ENCODE data around the gene PROP1.
A peak's percentile ranks its signal among the peaks of the same experiment; 100 is the strongest.
"Not testable (repeated sequence)": the region's sequence is repeated elsewhere in the genome, so short reads cannot be mapped to it uniquely, and the experiment has no call there.

PROP1 gene

DNA sequence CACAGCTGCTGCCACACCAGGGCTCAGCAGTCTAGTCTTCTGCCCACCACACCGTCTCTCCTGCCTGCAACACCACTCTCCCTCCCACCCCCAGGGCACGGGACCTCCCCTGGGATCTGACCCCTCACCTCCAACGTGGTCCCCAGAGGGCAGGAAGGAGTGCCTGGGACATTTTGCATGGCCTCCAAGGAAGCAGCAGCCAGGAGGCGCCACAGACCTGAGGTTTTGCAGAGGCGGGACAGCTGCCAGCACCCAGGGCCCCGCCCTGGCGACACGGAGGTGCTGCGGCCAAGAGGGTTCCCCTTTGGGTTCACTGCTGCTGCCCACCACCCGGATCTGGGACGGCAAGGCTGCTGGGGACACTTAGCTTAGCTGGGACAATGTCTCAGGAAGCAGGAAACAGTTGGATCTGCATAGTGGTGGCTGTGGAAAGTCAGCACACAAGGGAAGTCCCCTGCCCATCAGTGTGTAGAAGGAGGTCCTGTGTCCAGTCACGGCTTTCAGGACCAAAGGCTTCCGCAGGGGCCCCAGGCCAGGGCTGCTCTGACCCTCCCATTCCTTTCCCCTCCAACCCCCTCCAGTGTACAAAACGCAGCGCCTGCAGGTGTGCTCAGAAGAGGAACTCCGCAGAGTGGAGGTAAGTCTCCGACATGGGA is 13.8 kb downstream of the PROP1 start:
- peak; percentile 22 for DNase-seq (ENCODE audit: low spot score)

DNA sequence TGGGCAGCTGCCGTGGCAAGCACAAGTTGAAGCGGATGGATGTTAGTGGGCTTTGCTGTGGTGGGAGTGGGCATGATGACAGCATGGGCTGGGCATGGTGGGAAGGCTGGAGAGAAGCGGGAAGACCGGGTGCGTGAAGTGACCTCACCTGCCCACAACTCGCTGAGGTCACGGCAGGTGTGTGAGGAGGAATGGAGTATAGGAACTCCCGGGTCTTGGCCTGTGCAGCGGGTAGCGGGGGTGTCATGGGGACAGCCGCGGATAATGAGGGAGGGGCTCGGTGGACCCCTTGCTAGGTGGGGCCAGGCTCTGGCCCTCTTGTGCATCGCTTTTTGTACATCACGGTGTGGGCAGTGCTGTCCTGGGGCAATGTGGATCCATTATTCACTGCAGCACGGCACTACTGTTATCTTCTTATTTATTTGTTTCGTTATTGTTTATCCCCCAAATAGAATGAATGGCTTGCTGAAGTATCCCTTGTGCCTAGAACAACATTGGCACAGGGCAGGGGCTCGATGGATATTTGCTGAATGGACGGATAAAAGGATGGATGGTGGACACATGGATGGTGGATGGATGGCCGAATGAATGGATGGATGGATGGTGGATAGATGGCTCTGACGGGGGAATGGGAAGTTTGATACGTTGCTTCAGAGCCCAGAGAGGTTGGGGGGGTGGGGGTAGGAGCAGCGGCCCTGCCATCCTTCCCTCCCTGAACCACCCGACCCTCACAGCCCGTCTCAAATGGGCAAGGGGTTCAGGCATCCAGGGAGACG is 14.6 kb downstream of the PROP1 start:
- DNase-seq (ENCODE audit: low spot score), result peak; percentile 7

DNA sequence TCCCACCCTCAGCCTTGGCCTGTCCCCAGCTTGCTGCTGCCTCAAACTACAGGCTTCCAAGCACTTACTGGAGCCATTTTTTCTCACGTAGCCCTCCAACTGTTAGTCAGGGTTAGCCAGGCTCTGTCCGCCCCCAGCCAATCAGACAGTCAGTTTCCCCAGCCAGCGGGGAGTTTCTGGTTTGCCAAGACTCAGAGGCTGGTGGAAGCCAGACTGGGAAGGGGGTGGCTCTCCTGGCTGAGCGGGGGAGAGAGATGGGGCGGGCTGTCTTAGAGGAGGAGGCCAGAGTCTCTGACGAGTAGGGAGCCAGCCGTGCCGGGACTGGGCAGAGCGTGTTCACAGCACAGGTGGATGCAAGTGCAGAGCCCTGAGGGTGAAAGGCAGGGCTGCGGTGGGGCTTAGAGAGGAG is 15.3 kb downstream of the PROP1 start:
- DNase-seq (ENCODE audit: low spot score), result peak; percentile 9

DNA sequence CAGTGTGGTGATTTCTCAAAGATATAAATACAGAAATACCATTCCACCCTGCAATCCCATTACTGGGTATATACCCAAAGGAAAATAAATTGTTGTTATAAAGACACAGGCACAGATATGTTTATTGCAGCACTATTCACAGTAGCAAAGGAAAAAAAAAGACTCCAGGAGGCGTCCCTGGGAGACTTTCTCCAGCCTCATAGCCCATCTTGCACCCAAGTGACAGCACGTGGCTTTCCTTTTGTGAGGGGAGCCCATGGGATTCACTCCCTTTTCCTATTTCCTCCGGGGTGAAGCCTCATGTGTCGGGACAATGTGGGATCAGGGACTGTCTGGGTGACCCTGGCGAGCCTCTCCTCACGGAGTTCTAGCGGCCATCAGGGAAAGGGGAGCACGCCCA is 18.4 kb downstream of the PROP1 start:
- not testable (repeated sequence) for DNase-seq (ENCODE audit: low spot score)

DNA sequence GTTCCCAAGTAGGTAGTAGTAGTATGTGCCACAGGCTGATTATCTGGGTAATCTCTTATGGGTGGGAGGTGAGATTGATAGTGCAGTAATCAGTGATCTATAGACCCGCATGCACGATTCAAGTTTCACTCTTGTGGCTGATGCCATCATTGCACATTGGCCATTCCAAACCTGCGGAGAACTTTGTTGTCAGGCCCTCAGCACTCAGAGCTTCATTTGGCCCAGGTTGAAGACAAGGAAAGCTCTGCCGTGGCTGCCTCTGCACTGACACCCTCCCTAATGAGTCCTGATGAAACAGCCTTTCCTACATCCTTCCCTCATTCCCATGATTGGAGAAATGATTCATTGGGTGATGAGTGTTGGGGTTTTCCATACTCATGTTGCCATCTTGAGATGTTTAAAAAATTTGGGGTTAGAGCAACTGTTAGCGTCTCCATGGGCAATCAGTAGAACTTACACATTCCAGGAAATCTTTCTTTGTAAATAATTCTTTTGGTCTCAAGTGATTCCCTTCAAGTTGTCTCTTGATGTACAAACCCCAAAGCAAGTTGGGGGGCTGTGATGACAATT is 22.9 kb downstream of the PROP1 start:
- no peak for DNase-seq (ENCODE audit: low spot score)

DNA sequence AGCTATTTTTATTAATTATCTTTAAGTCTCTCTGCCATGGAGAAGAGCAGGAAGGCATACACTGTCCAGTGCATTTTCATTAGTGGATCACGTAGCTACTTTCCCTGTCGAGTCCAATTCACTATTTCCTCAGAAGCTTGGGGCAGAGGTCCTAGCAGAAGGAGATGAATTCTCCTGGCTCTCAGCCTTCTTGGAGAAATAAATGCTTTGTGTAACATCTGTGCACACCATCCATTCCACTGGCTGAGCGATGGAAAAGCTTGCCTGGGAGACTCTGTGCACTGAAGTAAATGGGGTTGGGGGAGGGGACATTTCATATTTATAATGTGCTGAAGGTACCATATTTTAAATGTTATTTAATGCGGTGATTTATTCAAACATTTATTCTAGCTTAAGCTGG is 23.4 kb downstream of the PROP1 start:
- DNase-seq (ENCODE audit: low spot score), result peak; percentile 21

DNA sequence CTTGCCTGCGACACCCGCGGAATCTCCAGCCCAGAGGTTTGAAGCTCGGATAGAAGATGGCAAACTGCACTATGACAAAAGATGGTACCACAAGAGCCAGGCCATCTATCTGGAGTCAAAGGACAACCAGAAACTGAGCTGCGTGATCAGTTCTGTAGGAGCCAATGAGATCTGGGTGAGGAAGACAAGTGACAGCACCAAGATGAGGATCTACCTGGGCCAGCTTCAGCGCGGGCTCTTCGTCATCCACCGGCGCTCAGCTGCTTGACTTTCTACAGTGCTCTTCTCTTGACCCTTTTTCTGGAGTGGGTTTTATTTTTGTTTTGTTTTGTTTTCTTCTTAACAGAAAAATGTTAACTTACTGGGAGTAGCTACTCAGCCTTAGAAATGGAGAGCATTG is 24.0 kb downstream of the PROP1 start:
- not testable (repeated sequence) for DNase-seq (ENCODE audit: low spot score)

DNA sequence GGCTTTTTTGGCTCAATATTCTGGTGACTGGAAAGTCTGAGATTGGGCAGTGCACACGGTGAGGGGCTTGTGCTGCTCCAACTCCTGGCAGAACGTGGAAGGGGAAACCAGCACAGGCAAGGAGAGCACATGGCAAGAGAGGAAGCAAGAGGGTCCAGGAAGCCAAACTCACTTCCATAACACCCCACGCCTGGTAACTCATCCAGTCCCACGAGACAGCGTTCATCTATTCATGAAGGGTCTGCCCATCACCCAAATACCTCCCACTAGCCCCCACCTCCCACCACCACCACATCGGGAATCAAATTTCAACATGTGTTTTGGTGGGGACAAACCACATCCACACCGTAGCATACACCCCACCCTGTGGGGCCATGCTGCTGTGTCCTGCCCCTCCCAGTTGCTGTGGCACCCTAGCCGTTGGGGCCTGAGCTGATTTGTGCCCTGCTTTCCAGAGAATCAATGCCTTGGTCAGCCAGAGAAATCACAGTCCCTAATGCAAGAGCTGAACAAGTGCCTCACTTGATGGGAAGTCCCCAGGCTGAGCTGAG is 27.3 kb downstream of the PROP1 start:
- no peak for DNase-seq (ENCODE audit: low spot score)

DNA sequence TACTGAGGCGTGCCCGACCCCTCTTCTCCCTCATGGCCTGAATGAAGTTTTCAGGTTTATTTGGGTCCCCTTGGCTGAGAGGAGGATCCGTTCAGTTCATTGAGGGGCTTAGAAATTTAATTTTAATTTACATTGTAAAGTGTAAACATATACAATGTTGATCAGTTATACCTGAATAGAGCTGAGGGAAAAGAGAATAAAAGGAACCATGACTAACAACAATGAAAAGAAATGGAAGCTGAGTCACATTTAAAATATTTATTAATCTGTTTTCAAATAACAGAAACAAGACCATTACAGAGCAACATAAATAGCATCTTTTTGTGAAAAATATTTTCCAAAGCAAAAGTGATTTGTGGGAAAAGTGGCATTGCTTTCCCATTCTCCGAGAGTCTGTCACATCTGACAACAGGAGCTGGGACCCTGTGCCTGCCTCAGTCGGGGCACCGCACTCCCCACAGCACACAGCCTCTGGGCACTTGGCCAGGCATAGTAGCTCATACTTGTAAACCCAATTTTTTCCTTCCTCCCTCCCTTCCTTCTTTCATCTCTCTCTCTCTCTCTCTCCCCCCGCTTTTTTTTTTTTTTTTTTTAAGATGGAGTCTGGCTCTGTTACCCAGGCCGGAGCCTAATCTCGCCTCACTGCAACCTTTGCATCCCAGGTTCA is 28.7 kb downstream of the PROP1 start:
- DNase-seq (ENCODE audit: low spot score), result no peak

DNA sequence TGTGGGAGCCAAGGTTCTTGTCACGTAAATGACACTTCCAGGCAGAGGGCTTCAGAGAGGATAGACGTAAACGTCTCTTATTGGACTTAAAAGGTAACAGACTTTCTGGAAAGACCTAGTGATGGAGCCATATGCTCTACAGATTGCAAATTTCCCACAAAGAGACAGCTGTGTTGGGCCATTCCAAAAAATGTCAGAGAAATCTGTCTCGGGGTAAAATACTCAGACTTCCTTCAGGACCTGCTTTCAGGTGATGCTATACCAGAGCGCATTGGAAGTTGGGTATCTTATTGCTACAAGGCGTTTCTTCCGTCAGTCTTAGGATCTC is 29.2 kb downstream of the PROP1 start:
- no peak for DNase-seq (ENCODE audit: low spot score)

DNA sequence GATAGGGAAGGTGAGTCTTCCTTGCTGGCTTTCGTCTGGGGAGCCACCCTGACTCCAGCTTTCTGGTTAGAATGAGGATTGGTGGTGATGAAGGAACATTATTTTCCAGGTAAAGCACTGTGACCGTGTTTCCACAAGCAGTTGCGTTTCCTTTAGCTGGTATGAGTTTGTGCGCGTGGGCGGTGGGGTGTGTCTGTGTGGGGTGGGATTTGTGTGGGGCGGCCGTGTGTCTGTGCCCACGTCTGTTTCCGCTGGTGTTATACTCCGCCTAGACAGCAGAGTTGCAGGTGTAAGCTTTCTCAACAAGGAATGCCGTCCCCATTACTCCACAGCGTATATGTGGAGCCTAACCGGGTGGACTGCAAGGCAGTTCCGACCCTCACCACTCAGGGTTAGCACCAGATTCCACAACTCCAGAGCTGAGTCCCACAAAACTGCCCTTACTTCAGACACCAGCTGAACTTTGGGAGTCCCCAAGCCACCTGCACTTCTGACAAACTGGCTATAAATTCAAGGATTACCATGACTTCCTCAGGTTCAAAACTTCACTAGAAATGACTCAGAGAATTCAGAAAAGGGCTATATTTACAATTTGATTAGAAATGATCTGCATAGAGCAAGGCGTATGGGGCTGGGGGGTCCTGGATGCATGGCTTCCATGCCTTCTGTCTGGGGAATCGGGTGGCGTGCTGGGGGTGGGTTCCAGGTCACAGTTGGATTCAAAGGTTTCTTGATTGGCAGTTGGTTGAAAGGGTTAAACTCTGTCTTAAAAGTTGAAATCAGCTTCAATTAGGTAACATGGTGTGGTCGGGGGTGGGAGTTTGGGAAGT is 29.8 kb downstream of the PROP1 start:
- no peak for DNase-seq (ENCODE audit: low spot score)

DNA sequence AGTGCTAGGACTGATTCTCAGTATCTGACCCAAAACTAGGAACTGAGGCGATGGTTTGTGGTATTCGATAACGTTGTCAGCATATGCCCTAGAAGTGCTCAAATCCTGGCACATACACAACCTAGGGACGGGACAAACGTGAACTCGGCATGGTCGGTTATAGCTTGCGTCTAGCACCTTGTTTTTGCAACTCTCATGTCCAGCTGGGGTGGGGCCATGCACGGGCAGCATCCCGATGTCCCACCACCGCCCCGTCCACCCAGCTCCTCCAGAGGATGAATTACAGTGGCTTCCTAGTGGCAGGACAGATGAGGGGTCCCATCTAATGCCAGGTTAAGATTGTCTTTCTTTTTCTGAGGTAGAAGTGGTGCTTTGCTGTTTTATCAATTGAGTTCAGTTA is 31.6 kb downstream of the PROP1 start:
- DNase-seq (ENCODE audit: low spot score), result no peak

DNA sequence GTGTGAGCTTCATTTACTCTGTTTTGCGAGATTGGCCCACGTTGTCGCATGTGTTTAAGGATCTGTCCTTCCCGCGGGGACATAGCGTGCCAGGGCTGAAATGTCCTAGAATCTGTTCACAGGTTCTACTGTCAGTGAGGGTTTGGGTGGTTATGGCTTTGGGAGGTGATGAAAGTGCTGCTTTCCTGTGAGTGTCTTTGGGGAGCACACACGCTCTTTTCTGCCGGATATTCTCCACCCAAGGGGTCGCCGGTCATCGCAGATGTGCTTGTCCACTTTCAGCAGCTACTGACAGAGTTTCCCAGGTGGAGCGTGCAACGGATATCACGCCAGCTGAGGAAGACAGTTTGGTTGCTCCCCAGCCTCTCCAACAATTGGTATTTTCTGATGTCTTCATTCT is 32.1 kb downstream of the PROP1 start:
- DNase-seq (ENCODE audit: low spot score), result no peak

DNA sequence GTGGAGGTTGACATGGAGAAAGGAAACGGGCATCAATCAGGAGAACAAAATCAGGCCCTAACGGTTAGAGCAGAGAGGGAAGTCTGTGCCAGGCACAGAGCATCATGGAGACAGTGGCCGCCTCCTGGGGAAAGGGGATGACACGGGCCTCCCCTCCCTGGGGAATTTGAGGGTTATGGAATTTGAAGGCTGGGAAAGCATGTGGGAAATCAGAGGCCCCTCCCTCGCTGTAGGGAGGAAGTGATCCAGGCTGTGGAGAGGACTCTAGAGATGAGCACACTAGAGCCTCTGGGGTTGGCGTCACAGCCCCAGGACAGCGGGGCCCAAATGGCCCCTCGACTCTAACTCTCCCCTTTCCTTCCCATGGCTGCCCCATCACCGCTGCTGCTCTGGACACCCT is 36.7 kb downstream of the PROP1 start:
- DNase-seq (ENCODE audit: low spot score), result no peak

DNA sequence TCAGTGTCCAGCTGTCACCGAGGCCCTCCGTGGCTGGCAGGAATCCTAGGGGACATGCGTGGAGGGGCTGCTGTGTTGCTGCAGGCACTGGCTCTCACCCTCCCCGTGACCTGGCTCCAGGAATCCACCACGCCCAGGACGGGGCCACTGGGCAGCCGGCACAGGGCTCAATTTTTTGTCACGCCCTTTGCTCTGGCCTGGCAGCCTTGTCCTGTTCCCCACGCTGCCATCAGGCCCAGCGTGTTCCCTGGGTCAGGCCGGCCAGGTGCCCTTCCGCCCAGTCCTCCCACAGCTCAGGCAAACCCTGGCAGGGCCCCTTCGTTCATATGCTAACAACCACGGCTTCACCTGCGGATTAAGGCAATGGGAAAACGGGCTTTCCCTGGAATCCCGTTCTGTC is 37.3 kb downstream of the PROP1 start:
- no peak for DNase-seq (ENCODE audit: low spot score)

DNA sequence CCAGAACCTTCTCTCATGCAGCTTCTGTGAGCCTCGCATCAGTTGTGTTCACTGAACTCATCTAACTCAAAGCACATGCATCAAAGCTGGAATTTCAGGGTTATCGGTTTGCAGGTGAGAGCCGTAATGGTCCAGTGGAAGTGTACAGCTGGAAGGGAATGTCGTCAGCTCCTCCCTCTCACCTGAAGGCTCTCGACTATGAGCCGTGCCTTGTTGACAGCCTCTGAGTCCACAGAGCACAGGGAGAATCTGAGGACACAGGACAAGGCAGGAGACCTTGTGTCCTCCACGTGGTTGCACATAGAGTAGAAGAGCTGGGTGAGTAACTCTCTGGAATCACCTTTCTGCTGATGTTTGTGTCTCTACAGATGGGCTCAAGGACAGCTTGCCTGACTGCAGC is 38.8 kb downstream of the PROP1 start:
- DNase-seq (ENCODE audit: low spot score), result no peak

DNA sequence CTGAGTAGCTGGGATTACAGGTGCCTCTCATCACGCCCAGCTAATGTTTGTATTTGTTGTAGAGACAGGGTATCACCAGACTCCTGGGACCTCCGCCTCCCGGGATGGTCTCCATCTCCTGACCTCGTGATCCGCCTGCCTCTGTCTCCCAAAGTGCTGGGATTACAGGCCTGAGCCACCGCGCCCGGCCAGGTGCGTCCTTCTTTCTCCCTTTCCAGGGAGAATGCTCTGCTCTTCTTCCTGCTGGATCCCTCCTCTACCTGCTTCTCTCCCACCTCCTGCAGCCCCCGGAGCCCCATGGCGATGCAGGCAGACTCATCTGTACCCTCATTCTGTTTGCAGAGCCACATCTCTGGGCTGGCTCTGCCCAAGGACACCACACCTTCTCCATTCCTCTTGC is 42.9 kb downstream of the PROP1 start:
- not testable (repeated sequence) for DNase-seq (ENCODE audit: low spot score)

DNA sequence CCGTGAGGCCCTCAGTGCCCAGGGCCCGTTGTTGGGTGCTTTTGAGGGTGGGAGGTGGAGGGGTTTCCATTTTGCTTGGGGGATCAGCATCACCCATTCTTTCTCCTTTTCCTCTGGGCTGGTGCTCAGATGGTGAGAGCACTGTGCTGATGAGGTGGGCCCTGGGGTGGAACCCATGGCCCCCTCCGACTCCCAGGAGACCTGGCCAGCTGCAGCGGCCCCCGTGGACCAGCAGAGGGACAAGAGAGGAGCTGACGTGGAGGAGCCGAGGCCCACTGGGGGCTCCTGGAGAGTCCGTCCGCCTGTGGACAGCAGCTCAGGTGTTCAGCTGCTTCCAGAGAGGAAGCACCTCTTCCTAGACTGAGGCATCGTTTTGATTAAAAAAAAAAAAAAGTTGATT is 46.4 kb downstream of the PROP1 start:
- DNase-seq (ENCODE audit: low spot score), result not testable (repeated sequence)

DNA sequence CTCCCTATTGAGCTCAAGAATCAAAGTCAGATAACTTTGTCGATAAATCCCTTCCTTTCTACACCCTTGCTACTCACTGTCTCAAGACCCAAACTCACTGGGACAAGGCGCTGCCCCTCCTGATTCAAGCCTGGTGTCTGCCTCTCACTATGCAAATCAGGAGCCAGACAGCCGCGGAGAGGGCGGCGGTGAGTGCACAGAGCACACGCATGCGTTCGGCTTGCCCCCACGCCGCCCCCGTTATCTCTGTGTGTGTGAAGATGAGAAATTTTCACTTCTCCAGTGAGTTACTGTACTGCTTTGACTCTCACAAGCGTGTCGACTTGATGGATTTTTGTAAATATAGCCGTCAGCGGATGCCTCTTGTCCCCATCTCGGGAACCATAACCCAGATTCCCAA is 47.0 kb downstream of the PROP1 start:
- not testable (repeated sequence) for DNase-seq (ENCODE audit: low spot score)

DNA sequence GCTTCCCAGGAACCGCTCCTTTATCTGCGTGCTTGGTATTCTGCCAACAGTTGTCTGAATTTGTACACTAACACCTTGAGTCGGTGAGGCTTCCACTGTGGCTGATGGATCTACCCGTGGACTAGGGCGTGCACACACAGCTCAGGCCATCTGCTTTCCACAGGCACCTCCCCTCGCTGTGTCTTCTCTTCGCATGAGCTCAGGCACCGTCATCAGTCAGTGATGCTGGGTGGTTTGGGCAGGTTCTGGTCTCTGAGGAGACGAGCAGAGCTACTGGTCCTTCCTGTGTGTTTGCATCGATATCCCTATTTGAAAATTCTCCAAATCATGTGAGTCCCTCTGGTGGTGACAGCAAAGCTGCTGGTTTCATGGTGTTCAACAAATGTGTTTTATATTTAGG is 48.1 kb downstream of the PROP1 start:
- DNase-seq (ENCODE audit: low spot score), result not testable (repeated sequence)

DNA sequence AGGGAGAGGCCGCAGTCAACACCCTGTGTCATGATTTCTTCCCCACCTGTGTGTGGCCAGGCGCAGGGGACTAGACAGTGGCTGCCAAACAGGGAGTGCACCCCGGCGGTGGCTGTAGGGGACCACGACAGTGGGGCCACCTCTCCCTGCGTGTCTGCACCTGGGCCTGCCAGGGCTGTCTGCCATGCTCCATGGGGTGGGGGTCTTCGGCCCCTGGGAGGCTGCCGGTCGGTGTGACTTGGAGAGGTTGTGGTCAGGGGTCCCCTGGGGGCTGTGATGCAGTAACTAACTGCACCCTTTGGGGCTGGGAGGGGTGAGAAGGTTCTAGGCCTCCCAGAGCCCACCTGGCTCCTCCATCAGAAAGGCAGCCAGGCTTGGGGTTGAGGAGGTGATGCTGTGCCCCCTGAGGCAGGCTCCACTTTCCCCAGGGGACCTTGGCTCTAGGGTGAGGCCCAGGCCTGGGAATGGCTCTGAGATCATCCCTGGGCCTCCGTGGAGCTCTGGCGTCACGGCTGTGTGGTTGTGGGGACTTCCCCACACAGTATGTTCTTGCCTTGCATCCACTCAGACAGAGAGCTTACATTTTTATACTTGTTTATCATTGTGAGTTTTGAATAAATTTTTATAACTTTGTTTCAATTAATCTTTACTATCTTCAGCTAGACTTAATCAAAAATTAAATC is 50.3 kb downstream of the PROP1 start:
- not testable (repeated sequence) for DNase-seq (ENCODE audit: low spot score)

Data from AG20443 (cell line).